Astrocyte (in vitro differentiated cells and primary cell): ENCODE data around the gene CHL1. TPM values are rescaled to one million over a fixed set of nuclear protein-coding genes. Genes with fewer than 3 reads are reported as not detected.

Source experiments
- DNase-seq: peaks from one replicate; pipeline ENCODE4 v3.0.0-alpha.2; 2010; ENCODE audit warnings: low read depth
- FAIRE-seq: peaks from 2 replicates; lab custom pipeline; 2011; peaks lifted over from hg19 to GRCh38; lab: Jason Lieb, UNC
- H2AFZ ChIP-seq: 2 replicates; pipeline ENCODE4 v1.6.0; 2012; ENCODE audit warnings: low read depth, low read length, inconsistent platforms
- H3K27ac ChIP-seq: 2 replicates; pipeline ENCODE4 v1.5.1; 2011; ENCODE audit warnings: low read depth, low read length, inconsistent platforms
- H3K27me3 ChIP-seq: 2 replicates; pipeline ENCODE4 v1.6.0; 2011; ENCODE audit warnings: low read length, inconsistent platforms; ENCODE audit not compliant: insufficient read depth
- H3K36me3 ChIP-seq: 2 replicates; pipeline ENCODE4 v1.5.1; 2011; ENCODE audit warnings: low read length, inconsistent platforms; ENCODE audit not compliant: insufficient read depth
- H3K4me1 ChIP-seq: 2 replicates; pipeline ENCODE4 v1.5.1; 2011; ENCODE audit warnings: low read length, inconsistent platforms; ENCODE audit not compliant: insufficient read depth
- H3K4me2 ChIP-seq: 2 replicates; pipeline ENCODE4 v1.6.0; 2012; ENCODE audit warnings: low read length, inconsistent platforms
- H3K4me3 ChIP-seq: 2 replicates; pipeline ENCODE4 v1.5.1; 2011; ENCODE audit warnings: low read depth, mild to moderate bottlenecking, low read length, inconsistent platforms; ENCODE audit not compliant: insufficient read depth
- H3K79me2 ChIP-seq: 2 replicates; pipeline ENCODE4 v1.6.0; 2012; ENCODE audit warnings: mild to moderate bottlenecking, low read length, inconsistent platforms; ENCODE audit not compliant: insufficient read depth
- H3K9ac ChIP-seq: 2 replicates; pipeline ENCODE4 v1.6.0; 2012; ENCODE audit warnings: mild to moderate bottlenecking, low read length, inconsistent platforms
- H3K9me3 ChIP-seq: 2 replicates; pipeline ENCODE4 v1.5.1; 2012; ENCODE audit warnings: low read depth, mild to moderate bottlenecking, low read length, inconsistent platforms; ENCODE audit not compliant: insufficient read depth
- H4K20me1 ChIP-seq: 2 replicates; pipeline ENCODE4 v1.6.0; 2012; ENCODE audit warnings: low read length, inconsistent platforms; ENCODE audit not compliant: insufficient read depth
- H3K27ac Mint-ChIP-seq: one replicate; pipeline ENCODE4 v1.8.0; 2021; ENCODE audit warnings: mild to moderate bottlenecking, mixed read lengths; ENCODE audit not compliant: unreplicated experiment
- H3K27me3 Mint-ChIP-seq: one replicate; pipeline ENCODE4 v1.8.0; 2021; ENCODE audit warnings: low read depth, mixed read lengths; ENCODE audit not compliant: unreplicated experiment
- H3K36me3 Mint-ChIP-seq: one replicate; pipeline ENCODE4 v1.8.0; 2021; ENCODE audit warnings: low read depth, mixed read lengths; ENCODE audit not compliant: unreplicated experiment
- H3K4me1 Mint-ChIP-seq: one replicate; pipeline ENCODE4 v1.8.0; 2021; ENCODE audit warnings: low read depth, mixed read lengths; ENCODE audit not compliant: unreplicated experiment
- H3K4me3 Mint-ChIP-seq: one replicate; pipeline ENCODE4 v1.8.0; 2021; ENCODE audit warnings: mild to moderate bottlenecking, moderate library complexity, mixed read lengths; ENCODE audit not compliant: unreplicated experiment
- H3K9me3 Mint-ChIP-seq: one replicate; pipeline ENCODE4 v1.8.0; 2021; ENCODE audit warnings: mild to moderate bottlenecking, mixed read lengths; ENCODE audit not compliant: unreplicated experiment
- EZH2 ChIP-seq: IDR thresholded peaks from 2 replicates; pipeline ENCODE4 v1.6.1; 2012; ENCODE audit warnings: mild to moderate bottlenecking, low read length, inconsistent platforms; ENCODE audit not compliant: insufficient read depth
- total RNA-seq: library from RNA; stranded (reverse); gene quantifications from 2 replicates; pipeline ENCODE4 v1.2.1, GENCODE V29; 2021
- TF ChIP-seq, protein P1 (sequence below): IDR thresholded peaks from 2 replicates; pipeline ENCODE4 v1.5.1; 2011; ENCODE audit warnings: low read depth, mild to moderate bottlenecking, inconsistent platforms, low read length, moderate library complexity; ENCODE audit not compliant: insufficient read depth

CHL1 gene
- total RNA-seq, 1 donor from 2014 or later = not detected

GRCh38 chr3:295166-295565 lies 98.6 kb downstream of the CHL1 start:
- Histone ChIP-seq H3K9ac (no peak overlapping the region), H4K20me1 (no peaks in the 10 kb centered on the region), H3K4me3 (no peak overlapping the region), H3K4me1 (no peaks in the 10 kb centered on the region), H3K79me2 (no peaks in the 10 kb centered on the region), H3K27ac (no peak overlapping the region), H3K36me3 (no peaks in the 10 kb centered on the region), H3K4me2 (no peak overlapping the region), H3K9me3 (no peaks in the 10 kb centered on the region), H2AFZ (no peak overlapping the region), H3K27me3 (no peaks in the 10 kb centered on the region)
- no peaks in the 10 kb centered on the region for H3K4me1 Mint-ChIP-seq
- H3K4me3 Mint-ChIP-seq = no peak overlapping the region
- peaks cover 13% of the 10 kb centered on the region for H3K9me3 Mint-ChIP-seq
- no peaks in the 10 kb centered on the region for H3K36me3 Mint-ChIP-seq
- no peak for DNase-seq
- FAIRE-seq = no peak
- TF ChIP-seq, protein P1, sequence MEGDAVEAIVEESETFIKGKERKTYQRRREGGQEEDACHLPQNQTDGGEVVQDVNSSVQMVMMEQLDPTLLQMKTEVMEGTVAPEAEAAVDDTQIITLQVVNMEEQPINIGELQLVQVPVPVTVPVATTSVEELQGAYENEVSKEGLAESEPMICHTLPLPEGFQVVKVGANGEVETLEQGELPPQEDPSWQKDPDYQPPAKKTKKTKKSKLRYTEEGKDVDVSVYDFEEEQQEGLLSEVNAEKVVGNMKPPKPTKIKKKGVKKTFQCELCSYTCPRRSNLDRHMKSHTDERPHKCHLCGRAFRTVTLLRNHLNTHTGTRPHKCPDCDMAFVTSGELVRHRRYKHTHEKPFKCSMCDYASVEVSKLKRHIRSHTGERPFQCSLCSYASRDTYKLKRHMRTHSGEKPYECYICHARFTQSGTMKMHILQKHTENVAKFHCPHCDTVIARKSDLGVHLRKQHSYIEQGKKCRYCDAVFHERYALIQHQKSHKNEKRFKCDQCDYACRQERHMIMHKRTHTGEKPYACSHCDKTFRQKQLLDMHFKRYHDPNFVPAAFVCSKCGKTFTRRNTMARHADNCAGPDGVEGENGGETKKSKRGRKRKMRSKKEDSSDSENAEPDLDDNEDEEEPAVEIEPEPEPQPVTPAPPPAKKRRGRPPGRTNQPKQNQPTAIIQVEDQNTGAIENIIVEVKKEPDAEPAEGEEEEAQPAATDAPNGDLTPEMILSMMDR = no peak
- TF ChIP-seq EZH2 = no peak
- no peaks in the 10 kb centered on the region for H3K27me3 Mint-ChIP-seq
- no peak overlapping the region for H3K27ac Mint-ChIP-seq

DNA sequence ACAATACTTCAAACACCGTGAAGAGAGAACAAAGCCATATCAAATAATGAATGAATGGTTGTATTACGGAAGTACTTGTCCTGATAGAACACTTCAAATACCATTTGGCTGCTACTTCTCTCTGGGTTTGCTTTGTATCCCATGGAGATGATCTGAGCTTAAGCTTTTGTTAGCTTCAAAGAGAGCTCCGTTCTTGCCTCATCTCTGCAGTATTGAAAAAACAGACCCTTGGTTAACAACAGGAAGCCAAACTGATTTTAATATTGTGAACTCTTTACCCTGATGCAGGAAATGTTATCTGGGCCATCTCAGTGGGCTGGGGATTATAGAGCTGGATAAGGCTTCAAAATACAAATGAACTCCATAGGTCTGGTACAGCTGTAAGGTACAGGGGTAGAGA lies 101.0 kb downstream of the CHL1 start:
- H3K79me2 ChIP-seq = no peaks in the 10 kb centered on the region
- Mint-ChIP-seq H3K27me3 (no peaks in the 10 kb centered on the region), H3K36me3 (no peaks in the 10 kb centered on the region), H3K4me3 (no peak overlapping the region), H3K4me1 (no peaks in the 10 kb centered on the region), H3K9me3 (peaks cover 9% of the 10 kb centered on the region), H3K27ac (no peak overlapping the region)
- no peaks in the 10 kb centered on the region for H4K20me1 ChIP-seq
- no peak overlapping the region for H2AFZ ChIP-seq
- no peak overlapping the region for H3K27ac ChIP-seq
- no peak overlapping the region for H3K9ac ChIP-seq
- FAIRE-seq (no peak), DNase-seq (no peak)
- H3K4me2 ChIP-seq = no peak overlapping the region
- TF ChIP-seq, protein P1 = no peak
- no peak for TF ChIP-seq EZH2
- H3K27me3 ChIP-seq = no peaks in the 10 kb centered on the region
- H3K9me3 ChIP-seq = no peaks in the 10 kb centered on the region
- no peaks in the 10 kb centered on the region for H3K36me3 ChIP-seq
- no peaks in the 10 kb centered on the region for H3K4me1 ChIP-seq
- no peak overlapping the region for H3K4me3 ChIP-seq

- Histone ChIP-seq H3K4me2 (no peak overlapping the region), H4K20me1 (no peaks in the 10 kb centered on the region), H3K79me2 (no peaks in the 10 kb centered on the region), H3K9ac (no peak overlapping the region), H3K9me3 (no peaks in the 10 kb centered on the region), H3K36me3 (no peaks in the 10 kb centered on the region), H3K4me3 (no peak overlapping the region), H3K27me3 (no peaks in the 10 kb centered on the region), H3K4me1 (no peaks in the 10 kb centered on the region), H2AFZ (no peak overlapping the region), H3K27ac (no peak overlapping the region)
- DNase-seq (no peak), FAIRE-seq (no peak)
- Mint-ChIP-seq H3K36me3 (no peaks in the 10 kb centered on the region), H3K4me1 (no peaks in the 10 kb centered on the region), H3K27me3 (no peaks in the 10 kb centered on the region), H3K27ac (no peak overlapping the region), H3K4me3 (no peak overlapping the region), H3K9me3 (peaks cover 8% of the 10 kb centered on the region)
- TF ChIP-seq, protein P1 = no peak
These were observed 103.2 kb downstream of the CHL1 start for GRCh38 chr3:299590-300301.
